MM.1S (cell line): ENCODE results near the gene PMVK.
A peak's percentile ranks its signal among the peaks of the same experiment; 100 is the strongest.

Experiments
- DNase-seq: peaks from one replicate; pipeline ENCODE4 v3.0.0-alpha.2; 2015
- H2AFZ ChIP-seq: fragments of 300-600 bp; sonication (generic); 2 replicates; pipeline ENCODE4 v1.6.0; 2016; ENCODE audit warnings: antibody characterized with exemption, low read length
- H3F3A ChIP-seq: fragments of 300-600 bp; sonication (generic); 2 replicates; pipeline ENCODE4 v1.6.1; 2016; ENCODE audit warnings: mild to moderate bottlenecking, antibody characterized with exemption, low read length, moderate library complexity, mixed read lengths; ENCODE audit not compliant: insufficient read depth
- H3K27ac ChIP-seq: fragments of 300-600 bp; sonication (generic); 2 replicates; pipeline ENCODE4 v1.5.1; 2016; ENCODE audit warnings: mild to moderate bottlenecking, low read length
- H3K27me3 ChIP-seq: fragments of 300-600 bp; sonication (generic); replicated peaks from 2 replicates; pipeline ENCODE4 v1.6.0; 2016; ENCODE audit warnings: low read length; ENCODE audit not compliant: insufficient read depth
- H3K36me3 ChIP-seq: fragments of 300-600 bp; sonication (generic); replicated peaks from 2 replicates; pipeline ENCODE4 v1.6.1; 2016; ENCODE audit warnings: mild to moderate bottlenecking, low read length, mixed read lengths; ENCODE audit not compliant: insufficient read depth
- H3K4me1 ChIP-seq: fragments of 300-600 bp; sonication (generic); 2 replicates; pipeline ENCODE4 v1.6.1; 2016; ENCODE audit warnings: low read length, mixed read lengths
- H3K4me2 ChIP-seq: fragments of 300-600 bp; sonication (generic); 2 replicates; pipeline ENCODE4 v1.6.0; 2016; ENCODE audit warnings: low read depth, low read length
- H3K4me3 ChIP-seq: fragments of 300-600 bp; sonication (generic); 2 replicates; pipeline ENCODE4 v1.5.1; 2016; ENCODE audit warnings: low read length, mixed read lengths
- H3K79me2 ChIP-seq: fragments of 300-600 bp; sonication (generic); 2 replicates; pipeline ENCODE4 v1.6.1; 2016; ENCODE audit warnings: mixed run types, low read length, mixed read lengths
- H3K9ac ChIP-seq: fragments of 300-600 bp; sonication (generic); 2 replicates; pipeline ENCODE4 v1.6.1; 2016; ENCODE audit warnings: low read length, mixed read lengths
- H3K9me2 ChIP-seq: fragments of 300-600 bp; sonication (generic); replicated peaks from 2 replicates; pipeline ENCODE4 v1.6.1; 2016; ENCODE audit warnings: mild to moderate bottlenecking, low read length, mixed read lengths; ENCODE audit not compliant: insufficient read depth
- H3K9me3 ChIP-seq: fragments of 300-600 bp; sonication (generic); replicated peaks from 2 replicates; pipeline ENCODE4 v1.6.1; 2016; ENCODE audit warnings: mild to moderate bottlenecking, low read length, mixed read lengths; ENCODE audit not compliant: insufficient read depth
- H4K20me1 ChIP-seq: fragments of 300-600 bp; sonication (generic); 2 replicates; pipeline ENCODE4 v1.6.1; 2016; ENCODE audit warnings: mild to moderate bottlenecking, low read length, moderate library complexity, mixed read lengths; ENCODE audit not compliant: insufficient read depth
- EZH2 ChIP-seq: fragments of 300-600 bp; sonication (generic); optimal IDR thresholded peaks from 2 replicates; pipeline ENCODE3; 2017; ENCODE audit warnings: low read depth, mild to moderate bottlenecking, antibody characterized with exemption, low read length, mixed read lengths
- EZH2phosphoT487 ChIP-seq: fragments of 300-600 bp; sonication (generic); IDR thresholded peaks from 2 replicates; pipeline ENCODE4 v1.6.1; 2018; ENCODE audit warnings: antibody characterized with exemption, low read length
- TF ChIP-seq, protein P1 (sequence below): fragments of 300-600 bp; sonication (generic); IDR thresholded peaks from 2 replicates; pipeline ENCODE4 v1.5.1; 2016; ENCODE audit warnings: antibody characterized with exemption, low read length, mixed read lengths

PMVK gene

DNA sequence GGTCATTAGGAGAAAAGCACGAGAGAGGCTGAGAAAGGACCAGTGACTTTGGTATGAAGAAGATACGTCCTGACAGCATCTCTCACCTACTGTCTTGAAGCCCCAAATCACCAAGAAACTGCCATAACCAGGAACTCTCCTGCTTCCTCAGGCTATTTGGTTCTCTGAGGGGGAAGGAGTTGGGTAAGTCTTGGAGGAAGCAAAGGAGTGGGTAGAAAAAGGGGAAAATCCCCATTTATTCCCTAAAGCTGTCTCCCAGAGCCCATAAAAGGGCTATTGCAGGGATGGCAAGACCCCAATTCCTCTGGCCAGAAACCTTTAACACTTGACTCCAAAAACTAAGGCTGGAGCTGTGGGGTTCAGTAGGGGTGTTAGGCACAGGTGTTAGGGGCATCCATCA is 21.5 kb upstream of the PMVK start:
- Histone ChIP-seq H3K4me2 (no peak overlapping the region), H3K36me3 (peaks cover 3% of the 10 kb centered on the region; the same call in 1 of the 2 replicates), H4K20me1 (no peaks in the 10 kb centered on the region), H3K27ac (peak overlapping the region; percentile 3; the same call in 1 of the 2 replicates), H3K4me3 (no peak overlapping the region), H3K4me1 (peaks cover 34% of the 10 kb centered on the region), H3K79me2 (peaks cover 66% of the 10 kb centered on the region), H2AFZ (no peak overlapping the region), H3F3A (peaks cover 79% of the 10 kb centered on the region), H3K9ac (no peak overlapping the region), H3K9me3 (no peaks in the 10 kb centered on the region), H3K9me2 (no peaks in the 10 kb centered on the region), H3K27me3 (no peaks in the 10 kb centered on the region)
- DNase-seq = no peak
- TF ChIP-seq EZH2phosphoT487 (no peak), EZH2 (no peak)
- TF ChIP-seq, protein P1, sequence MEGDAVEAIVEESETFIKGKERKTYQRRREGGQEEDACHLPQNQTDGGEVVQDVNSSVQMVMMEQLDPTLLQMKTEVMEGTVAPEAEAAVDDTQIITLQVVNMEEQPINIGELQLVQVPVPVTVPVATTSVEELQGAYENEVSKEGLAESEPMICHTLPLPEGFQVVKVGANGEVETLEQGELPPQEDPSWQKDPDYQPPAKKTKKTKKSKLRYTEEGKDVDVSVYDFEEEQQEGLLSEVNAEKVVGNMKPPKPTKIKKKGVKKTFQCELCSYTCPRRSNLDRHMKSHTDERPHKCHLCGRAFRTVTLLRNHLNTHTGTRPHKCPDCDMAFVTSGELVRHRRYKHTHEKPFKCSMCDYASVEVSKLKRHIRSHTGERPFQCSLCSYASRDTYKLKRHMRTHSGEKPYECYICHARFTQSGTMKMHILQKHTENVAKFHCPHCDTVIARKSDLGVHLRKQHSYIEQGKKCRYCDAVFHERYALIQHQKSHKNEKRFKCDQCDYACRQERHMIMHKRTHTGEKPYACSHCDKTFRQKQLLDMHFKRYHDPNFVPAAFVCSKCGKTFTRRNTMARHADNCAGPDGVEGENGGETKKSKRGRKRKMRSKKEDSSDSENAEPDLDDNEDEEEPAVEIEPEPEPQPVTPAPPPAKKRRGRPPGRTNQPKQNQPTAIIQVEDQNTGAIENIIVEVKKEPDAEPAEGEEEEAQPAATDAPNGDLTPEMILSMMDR = no peak

DNA sequence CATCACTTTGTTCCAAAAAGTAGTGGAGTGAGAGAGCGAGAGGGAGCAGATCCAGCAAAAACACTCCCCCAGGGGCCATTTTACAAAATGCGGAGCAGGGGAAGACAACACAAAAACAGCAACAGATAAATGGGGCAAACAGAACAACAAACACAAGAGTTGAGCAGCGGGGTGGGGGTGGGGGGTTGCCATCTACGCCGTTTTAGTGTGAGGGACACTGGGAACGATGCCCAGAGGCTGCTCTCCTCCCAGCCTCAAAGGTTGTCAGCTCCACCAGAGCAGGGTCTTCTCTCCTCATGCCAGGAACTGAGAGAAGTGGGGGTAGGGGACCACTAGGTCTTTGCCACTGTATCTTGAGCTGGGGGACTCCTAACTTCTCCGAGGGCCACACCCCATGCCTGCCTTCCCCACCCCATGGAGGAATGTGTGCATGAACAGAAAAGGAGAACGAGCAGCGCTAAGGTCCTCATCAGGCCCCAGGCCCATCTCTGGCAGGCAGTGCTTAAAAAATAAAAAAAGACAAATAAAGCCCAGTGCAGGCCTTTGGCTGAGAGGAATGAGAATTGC is 20.7 kb upstream of the PMVK start:
- Histone ChIP-seq H3K79me2 (peaks cover 68% of the 10 kb centered on the region), H3K4me1 (peaks cover 28% of the 10 kb centered on the region), H3K9ac (no peak overlapping the region; the same call in 1 of the 2 replicates), H3K27ac (peak overlapping the region; percentile 95; the same call in 1 of the 2 replicates), H3K9me2 (no peaks in the 10 kb centered on the region), H3K27me3 (no peaks in the 10 kb centered on the region), H3K36me3 (0 out of 2 replicates have a peak, but pooled peaks cover 3% of the 10 kb centered on the region), H2AFZ (no peak overlapping the region), H4K20me1 (no peaks in the 10 kb centered on the region), H3K4me3 (no peak overlapping the region), H3F3A (peaks cover 81% of the 10 kb centered on the region), H3K9me3 (no peaks in the 10 kb centered on the region), H3K4me2 (0 out of 2 replicates have a peak overlapping the region, but pooled peaks have one; percentile 75)
- TF ChIP-seq EZH2phosphoT487 (no peak), EZH2 (no peak)
- TF ChIP-seq, protein P1 = no peak
- DNase-seq = no peak

DNA sequence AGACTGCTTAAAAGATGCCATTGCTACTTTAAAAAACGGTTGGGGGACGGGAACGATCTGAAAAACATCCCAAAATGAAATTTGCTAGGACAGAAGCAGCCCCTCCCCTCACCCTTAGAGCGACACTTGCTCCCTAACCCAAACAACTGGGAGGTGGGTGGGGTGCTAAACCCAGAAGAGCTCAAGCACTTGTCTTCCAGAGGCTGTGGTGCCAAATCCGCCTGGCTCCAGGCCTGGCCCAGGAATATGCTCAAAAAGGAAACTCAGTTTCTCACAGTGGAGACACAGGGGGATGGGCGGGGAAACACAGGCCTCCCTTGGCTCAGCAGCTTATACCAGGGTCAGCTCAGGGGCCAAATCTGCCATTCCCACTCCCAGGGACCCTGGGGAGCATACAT is 20.0 kb upstream of the PMVK start:
- Histone ChIP-seq H3K9me2 (no peaks in the 10 kb centered on the region), H3K36me3 (0 out of 2 replicates have a peak, but pooled peaks cover 3% of the 10 kb centered on the region), H3F3A (peaks cover 83% of the 10 kb centered on the region), H3K79me2 (peaks cover 74% of the 10 kb centered on the region), H3K9me3 (no peaks in the 10 kb centered on the region), H3K9ac (peak overlapping the region; percentile 92), H2AFZ (no peak overlapping the region), H3K4me3 (peak overlapping the region; percentile 71), H3K4me2 (peak overlapping the region; percentile 75), H3K4me1 (peaks cover 28% of the 10 kb centered on the region), H3K27ac (peak overlapping the region; percentile 95), H3K27me3 (no peaks in the 10 kb centered on the region), H4K20me1 (no peaks in the 10 kb centered on the region)
- DNase-seq = no peak
- no peak for TF ChIP-seq EZH2phosphoT487
- TF ChIP-seq, protein P1 = no peak
- no peak for TF ChIP-seq EZH2
